GM19193 (cell line): Measurements from ENCODE around the gene CD58.

ENCODE experiments used
- POLR2A ChIP-seq: IDR thresholded peaks from 4 replicates; pipeline ENCODE4 v1.6.1; 2011; ENCODE audit not compliant: insufficient read depth, insufficient read length; ENCODE audit errors: extremely low read depth

CD58 gene

DNA sequence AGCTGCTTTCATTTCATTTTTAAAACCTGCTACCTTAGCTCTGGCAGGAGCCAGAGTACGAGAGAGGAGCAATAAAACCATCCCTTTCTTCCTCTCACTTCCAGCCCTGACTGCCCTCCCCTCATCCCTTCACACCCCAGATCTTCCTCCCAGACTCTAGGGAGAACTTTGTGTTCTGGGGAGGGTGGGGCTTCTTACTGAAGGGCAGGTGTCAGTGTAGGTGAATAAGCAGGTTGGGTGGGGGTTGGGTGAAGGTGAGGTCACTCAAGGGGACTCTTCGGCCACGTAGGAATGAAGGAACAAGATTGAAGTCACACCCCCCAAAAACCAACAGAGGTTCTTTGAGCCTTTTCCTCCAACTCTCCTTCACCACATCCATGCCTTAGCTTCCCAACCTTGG lies 88.9 kb downstream of the CD58 start:
- TF ChIP-seq POLR2A, result no peak

DNA sequence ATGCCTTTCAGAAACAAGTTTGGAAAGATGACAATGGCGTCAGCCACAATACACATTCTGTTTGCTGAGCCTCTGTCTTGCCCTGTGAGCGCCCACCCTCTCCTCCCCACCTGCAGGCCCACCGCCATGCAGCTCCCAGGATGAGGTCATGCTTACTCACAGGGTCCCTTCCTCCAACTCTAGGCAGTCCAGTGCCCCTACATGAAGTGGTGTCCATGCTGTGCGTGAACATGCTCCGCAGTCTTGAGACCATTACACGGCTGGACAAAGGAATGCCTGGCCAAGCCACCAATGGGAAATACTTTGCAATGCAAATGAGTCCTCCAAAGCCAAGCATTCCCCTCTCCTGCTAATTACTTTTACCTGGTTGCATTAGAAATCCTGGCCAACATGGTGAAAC lies 92.2 kb downstream of the CD58 start:
- no peak for TF ChIP-seq POLR2A

DNA sequence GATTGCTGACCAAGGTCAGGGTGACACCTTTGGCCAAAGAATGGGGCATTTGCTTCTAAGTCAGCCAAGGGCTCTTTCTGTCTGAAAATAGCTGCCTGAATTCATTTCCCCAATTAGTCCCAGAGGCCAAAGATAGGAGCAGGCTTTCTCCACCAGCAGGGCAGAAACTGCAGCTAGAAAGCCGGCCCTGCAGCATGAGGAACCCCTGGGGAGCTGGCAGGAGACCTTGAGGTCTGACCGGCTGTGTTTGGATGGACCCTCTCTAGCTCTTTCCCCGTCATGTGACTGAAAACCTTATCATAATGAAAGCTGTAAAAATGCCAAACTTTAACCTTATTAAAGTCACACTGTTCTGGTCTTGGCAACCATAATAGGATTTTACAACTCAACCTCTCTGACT lies 93.4 kb downstream of the CD58 start:
- no peak for TF ChIP-seq POLR2A

DNA sequence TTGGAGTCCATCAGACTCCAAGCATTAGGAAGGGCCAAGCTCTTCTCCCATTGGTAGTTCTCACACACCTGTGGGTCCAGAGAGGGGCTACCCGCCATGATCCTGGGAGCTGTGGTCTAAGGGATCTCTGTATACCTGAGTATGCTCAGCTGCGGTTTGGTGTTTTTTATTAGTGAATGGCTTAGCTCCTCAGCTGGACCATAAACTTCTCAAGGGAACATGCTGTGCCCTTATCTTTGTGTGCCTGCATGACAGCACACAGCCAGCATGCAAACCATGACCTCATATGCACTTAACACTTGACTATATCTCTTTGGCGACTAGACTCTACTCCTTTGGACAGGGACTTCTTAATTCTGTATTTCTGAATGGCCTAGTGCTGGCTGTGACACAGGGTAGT lies 94.5 kb downstream of the CD58 start:
- TF ChIP-seq POLR2A, result no peak

DNA sequence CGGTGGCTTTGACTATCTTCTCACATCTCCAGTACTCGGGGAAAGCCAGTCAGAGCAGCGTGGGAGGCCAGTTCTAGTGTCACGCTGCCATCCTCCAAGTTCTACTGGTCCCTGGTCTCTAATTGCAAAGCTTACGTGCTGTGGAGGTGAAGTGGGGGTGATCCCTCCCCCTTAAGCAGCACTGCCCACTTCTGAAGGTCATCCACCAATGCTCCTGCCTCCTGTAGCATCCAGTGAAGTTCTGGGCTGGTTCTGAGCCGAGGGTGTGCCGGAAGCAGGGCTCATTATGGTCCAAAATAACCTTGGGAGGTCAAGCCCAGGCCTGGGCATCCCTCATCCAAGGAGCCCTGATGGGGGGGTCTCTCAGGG lies 95.0 kb downstream of the CD58 start:
- TF ChIP-seq POLR2A, result no peak

DNA sequence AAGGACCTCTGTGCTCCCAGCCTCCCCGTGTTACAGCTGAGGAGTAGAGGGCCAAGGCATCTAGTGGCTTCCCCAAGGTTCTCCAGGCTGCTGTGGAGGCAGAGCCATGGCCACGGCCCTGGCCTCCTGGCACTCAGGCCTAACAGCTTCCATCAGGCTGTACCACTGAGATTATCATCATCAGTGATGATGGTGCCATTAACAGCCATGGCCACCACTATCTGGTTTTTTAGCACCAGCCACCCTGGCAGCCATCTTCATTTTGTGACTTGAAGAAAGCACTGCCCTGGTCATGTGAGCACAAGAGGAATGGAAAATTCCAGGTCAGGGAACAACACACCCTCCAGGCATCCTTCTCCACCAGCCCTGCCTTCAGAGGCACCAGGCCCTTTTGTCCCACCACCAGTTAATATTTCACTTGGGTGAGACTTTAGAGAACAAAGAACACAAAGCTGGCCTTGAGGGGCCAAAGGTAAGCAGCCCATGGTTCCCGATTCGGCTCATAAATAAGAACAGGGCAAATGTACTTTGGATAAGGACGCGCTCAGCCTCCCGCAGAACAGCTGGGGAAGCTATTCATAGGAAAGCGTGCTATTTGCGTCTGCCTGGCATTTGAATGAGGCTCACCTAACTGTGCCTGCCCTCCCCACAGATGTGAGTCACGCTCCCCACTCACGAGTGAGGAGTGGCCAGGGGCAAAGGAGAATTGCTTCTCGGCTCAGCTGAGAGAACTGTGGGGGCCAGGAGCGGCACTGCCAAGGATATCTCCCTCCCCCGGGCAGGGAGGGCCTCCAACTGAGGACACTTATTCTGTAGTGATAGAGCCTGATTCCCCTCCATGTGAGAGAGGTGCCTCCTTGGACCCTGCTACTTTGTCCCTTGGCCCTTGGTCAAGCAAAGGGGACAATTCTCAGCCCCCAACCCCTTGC lies 95.6 kb downstream of the CD58 start:
- no peak for TF ChIP-seq POLR2A

DNA sequence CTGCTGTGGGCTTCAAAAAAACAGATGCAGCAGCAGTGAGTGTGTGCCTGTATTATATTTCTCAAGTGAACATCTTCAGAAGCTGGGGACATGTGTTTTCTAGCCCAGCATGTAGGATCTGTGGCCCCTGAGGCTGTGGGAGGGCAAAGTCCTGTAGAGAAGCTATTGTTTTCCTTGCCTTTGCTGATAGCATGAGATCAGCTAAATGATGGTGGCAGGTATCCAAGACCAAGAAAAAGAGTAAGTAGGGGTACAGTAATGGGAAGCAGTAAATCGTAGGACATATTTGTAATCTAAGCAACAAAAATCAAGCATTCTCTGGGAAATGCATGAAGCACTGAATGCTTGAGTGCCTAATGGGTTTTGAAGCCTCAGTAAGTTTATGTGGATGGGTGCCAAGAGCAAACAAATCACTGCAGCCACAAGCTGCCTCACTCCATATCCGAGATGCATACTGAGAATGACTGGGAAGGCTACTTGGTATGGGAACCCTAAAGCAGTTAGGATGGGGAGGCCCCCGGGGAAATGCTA lies 98.3 kb downstream of the CD58 start:
- no peak for TF ChIP-seq POLR2A

DNA sequence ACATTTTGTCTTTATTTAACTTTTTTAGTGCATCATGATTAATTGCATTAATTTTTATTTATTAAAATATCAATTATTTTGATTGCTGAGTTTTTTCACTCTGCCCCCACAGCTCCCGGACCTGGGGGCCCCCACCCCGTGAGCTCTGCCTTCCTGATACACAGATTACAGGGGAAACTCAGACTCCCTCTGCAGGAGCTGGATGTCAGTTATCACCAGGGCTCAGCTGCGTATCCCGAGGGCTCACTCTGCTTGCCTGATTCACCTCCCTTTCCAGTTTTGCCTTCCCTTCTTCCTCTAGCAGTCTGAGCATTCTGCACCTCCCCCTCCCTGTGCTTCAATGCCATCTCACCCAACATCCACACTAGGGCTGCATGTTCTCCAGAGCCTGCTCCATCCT lies 99.6 kb downstream of the CD58 start:
- TF ChIP-seq POLR2A, result no peak

DNA sequence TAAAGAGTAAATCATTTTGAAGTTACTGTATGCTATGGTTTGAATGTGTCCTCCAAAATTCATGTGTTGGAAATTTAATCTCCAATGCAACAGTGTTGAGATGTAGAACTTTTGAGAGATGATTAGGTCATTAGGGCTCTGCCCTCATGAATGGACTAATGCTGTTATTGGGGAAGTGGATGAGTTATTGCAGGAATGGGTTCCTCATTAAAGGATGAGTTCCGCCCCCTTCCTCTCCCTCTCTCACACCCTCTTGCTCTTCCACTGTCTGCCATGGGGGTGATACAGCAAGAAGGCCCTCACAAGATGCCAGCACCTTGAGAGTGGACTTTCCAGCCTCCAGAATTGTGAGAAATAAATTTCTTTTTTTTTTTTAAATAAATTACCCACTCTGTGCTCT lies 100.2 kb downstream of the CD58 start:
- no peak for TF ChIP-seq POLR2A

DNA sequence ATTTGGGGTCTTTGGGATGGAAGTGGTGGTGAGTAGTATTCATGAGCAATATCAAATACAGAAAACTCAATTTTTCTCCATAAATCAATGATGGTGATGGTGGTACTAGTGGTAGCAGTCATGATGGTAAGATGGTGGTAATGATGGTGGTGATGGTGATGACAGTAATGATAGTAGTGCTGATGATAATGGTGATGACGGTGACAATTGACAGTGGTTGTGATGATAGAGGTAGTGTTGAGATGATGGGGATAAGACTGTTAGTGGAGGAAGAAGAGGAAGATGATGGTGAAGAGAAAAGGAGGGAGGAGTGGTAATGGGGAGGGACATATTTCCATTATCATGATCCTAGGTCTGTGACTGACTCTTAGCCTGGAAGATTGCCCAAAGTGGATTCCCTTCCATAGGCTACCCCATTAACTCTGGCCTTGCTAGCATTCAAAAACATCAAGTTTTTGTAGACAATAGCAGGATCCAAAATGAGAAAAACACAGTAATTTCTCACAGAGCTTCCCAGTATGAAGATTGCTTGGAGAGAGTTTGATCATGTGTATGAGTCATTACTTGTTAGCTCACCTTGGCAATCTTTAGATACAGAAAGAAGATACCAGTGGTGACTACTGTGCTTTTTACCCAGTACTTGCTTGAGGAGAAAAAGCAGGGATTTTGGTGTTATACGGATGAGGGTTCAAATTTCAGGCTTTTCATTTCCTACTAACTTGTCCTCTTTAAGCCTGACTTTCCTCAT lies 103.8 kb downstream of the CD58 start:
- no peak for TF ChIP-seq POLR2A

DNA sequence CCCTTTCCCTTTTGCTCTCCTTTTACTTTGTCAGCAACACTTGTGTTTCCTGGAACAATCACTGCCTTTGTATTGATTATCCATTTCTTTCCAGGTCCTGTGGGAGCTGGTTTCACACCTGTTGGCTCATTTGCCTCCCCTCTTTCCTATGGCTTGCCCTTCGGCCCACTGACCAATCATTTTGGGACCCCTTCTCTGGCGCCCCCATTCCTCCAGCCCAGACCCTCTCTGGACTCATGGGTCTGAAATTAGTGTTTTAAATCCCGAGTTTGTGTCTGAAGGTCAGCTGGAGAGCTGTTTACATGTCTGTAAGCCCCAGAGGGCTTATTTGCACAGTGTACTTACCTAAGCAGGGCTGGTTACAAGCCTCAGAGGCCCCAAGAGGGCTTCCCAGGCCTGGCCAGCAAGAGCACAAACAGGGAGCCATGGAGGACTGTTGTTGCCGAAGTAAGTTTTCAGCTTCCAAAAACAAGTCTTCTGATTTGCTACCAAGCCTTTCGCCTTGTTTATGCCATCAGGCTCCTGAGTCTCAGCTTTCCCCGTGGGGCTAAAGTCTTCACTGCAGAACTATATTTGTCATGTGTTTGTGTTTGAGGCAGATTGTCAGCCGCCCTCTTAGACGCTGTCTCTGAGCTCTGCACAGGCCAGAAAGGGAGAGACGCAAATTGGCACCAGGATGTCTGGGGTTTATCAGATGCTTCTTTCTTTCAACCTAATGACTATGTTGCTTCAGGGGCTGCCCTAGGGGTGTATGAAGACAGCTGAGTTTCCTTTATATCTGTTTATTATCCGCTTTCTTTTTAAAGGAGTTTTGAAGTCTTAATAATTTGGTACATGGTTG lies 104.8 kb downstream of the CD58 start:
- no peak for TF ChIP-seq POLR2A

DNA sequence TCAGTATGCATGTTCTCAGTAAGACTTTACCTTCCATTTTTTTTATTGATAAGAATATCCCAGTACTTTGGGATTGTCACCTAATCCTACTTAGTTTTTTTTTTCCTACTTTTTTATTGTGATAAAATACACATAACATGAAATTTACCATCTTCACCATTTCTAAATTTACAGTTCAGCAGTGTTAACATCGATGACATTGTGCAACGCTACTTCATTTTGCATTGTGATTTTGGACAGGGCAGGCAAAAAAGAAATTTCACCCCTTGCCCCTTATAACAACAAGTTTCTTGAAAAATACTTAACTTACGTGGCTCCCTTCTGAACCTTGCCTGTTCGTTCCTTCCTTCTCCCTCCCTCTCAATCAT lies 105.4 kb downstream of the CD58 start:
- no peak for TF ChIP-seq POLR2A
